Endothelial cell of umbilical vein (primary cell): Measurements from ENCODE around the gene CLEC16A. TPM values are rescaled to one million over a fixed set of nuclear protein-coding genes. Genes with fewer than 3 reads are reported as not detected.

Source experiments
- BruUV-seq: library from RNA; stranded (reverse); fragments of 400-500 nt; replicated peaks from 2 replicates; lab custom pipeline; 2021; lab: Mats Ljungman, UMichigan
- CTCF ChIA-PET: fragments of 300-600, 350-600 bp; sonication (Branson Sonifier 250); formaldehyde crosslinking; loops from one replicate; lab custom pipeline; 2021; ENCODE audit warnings: antibody characterized with exemption, inconsistent platforms; lab: Charles Lee
- POLR2A ChIA-PET: fragments of 300-600, 350-600 bp; sonication (Branson Sonifier 250); formaldehyde crosslinking; loops from one replicate; lab custom pipeline; 2021; ENCODE audit warnings: antibody characterized with exemption, inconsistent platforms; lab: Charles Lee
- DNase-seq: peaks from one replicate; pipeline ENCODE4 v3.0.0-alpha.2; 2011; ENCODE audit warnings: low read depth, low spot score
- FAIRE-seq: peaks from 2 replicates; lab custom pipeline; 2011; peaks lifted over from hg19 to GRCh38; lab: Jason Lieb, UNC
- H2AFZ ChIP-seq: 2 replicates; pipeline ENCODE4 v1.6.0; 2012; ENCODE audit warnings: low read depth, low read length, control low read depth, inconsistent platforms
- H3K27ac ChIP-seq: 2 replicates; pipeline ENCODE4 v1.5.1; 2011; ENCODE audit warnings: low read depth, mild to moderate bottlenecking, control low read depth, low read length, moderate library complexity; ENCODE audit not compliant: insufficient read depth
- H3K27me3 ChIP-seq, 2 experiments: 2 replicates each; pipeline versions ENCODE4 v1.6.0 to v1.6.1; 2011; ENCODE audit warnings: low read length in 2 of 2, mixed read lengths in 1 of 2; ENCODE audit not compliant: control insufficient read depth in 2 of 2, insufficient read depth in 2 of 2
- H3K36me3 ChIP-seq, 2 experiments: 2 replicates in 1 of 2; 3 replicates in 1 of 2; pipeline ENCODE4 v1.5.1; 2011; ENCODE audit warnings: low read length in 2 of 2, mild to moderate bottlenecking in 1 of 2, moderate library complexity in 1 of 2; ENCODE audit not compliant: control insufficient read depth in 2 of 2, insufficient read depth in 2 of 2; ENCODE audit errors: extremely low read depth in 1 of 2
- H3K4me1 ChIP-seq: 3 replicates; pipeline ENCODE4 v1.5.1; 2011; ENCODE audit warnings: mild to moderate bottlenecking, low read length; ENCODE audit not compliant: control insufficient read depth, insufficient read depth; ENCODE audit errors: extremely low read depth
- H3K4me2 ChIP-seq: 2 replicates; pipeline ENCODE4 v1.6.1; 2011; ENCODE audit warnings: low read length, control low read depth, mixed read lengths; ENCODE audit not compliant: insufficient read depth
- H3K4me3 ChIP-seq, 3 experiments: fragments of 200-600 bp in 1 of 3; sonication (generic), shearing (Covaris generic) in 1 of 3; replicated peaks in 1 of 3; 2 replicates each; pipeline ENCODE4 v1.5.1; 2011 to 2016; ENCODE audit warnings: control low read depth in 3 of 3, low read length in 3 of 3, mild to moderate bottlenecking in 2 of 3, inconsistent platforms in 1 of 3, low read depth in 1 of 3, moderate library complexity in 1 of 3; ENCODE audit not compliant: insufficient read depth in 1 of 3
- H3K79me2 ChIP-seq: 2 replicates; pipeline ENCODE4 v1.6.0; 2012; ENCODE audit warnings: low read length, inconsistent platforms; ENCODE audit not compliant: control insufficient read depth, insufficient read depth
- H3K9ac ChIP-seq: replicated peaks from 2 replicates; pipeline ENCODE3; 2011; ENCODE audit warnings: low read length, control low read depth; ENCODE audit not compliant: insufficient read depth; ENCODE audit errors: extremely low read depth
- H3K9me1 ChIP-seq: replicated peaks from 3 replicates; pipeline ENCODE4 v1.6.0; 2011; ENCODE audit warnings: mild to moderate bottlenecking, low read length; ENCODE audit not compliant: control insufficient read depth, insufficient read depth; ENCODE audit errors: extremely low read depth
- H3K9me3 ChIP-seq: replicated peaks from 2 replicates; pipeline ENCODE4 v1.5.1; 2012; ENCODE audit warnings: low read length, inconsistent platforms; ENCODE audit not compliant: control insufficient read depth, insufficient read depth
- H4K20me1 ChIP-seq: replicated peaks from 2 replicates; pipeline ENCODE3; 2011; ENCODE audit warnings: mild to moderate bottlenecking, low read length; ENCODE audit not compliant: control insufficient read depth, insufficient read depth; ENCODE audit errors: extremely low read depth
- CTCF ChIP-seq, 2 donors: IDR thresholded peaks; 1 replicate in 1 of 2; 2 replicates in 1 of 2; pipeline ENCODE4 v1.5.1; 2011; ENCODE audit warnings: low read length in 2 of 2, mild to moderate bottlenecking in 2 of 2, moderate library complexity in 2 of 2, control low read depth in 1 of 2, inconsistent platforms in 1 of 2, low read depth in 1 of 2; ENCODE audit not compliant: insufficient read depth in 1 of 2; ENCODE audit errors: extremely low read depth in 1 of 2
- EZH2 ChIP-seq: IDR thresholded peaks from 2 replicates; pipeline ENCODE4 v1.6.1; 2012; ENCODE audit warnings: borderline replicate concordance, low read depth, mild to moderate bottlenecking, moderate library complexity, low read length, inconsistent platforms; ENCODE audit not compliant: severe bottlenecking
- FOS ChIP-seq: IDR thresholded peaks from 2 replicates; pipeline ENCODE4 v1.6.1; 2011; ENCODE audit warnings: mild to moderate bottlenecking, low read length, moderate library complexity, borderline replicate concordance; ENCODE audit not compliant: insufficient read depth
- GATA2 ChIP-seq: IDR thresholded peaks from 2 replicates; pipeline ENCODE4 v1.7.0; 2011; ENCODE audit warnings: low read depth, mild to moderate bottlenecking, moderate library complexity, mixed read lengths, low read length; ENCODE audit not compliant: insufficient read length, insufficient read depth
- JUN ChIP-seq: IDR thresholded peaks from 2 replicates; pipeline ENCODE4 v1.6.1; 2011; ENCODE audit warnings: borderline replicate concordance, low read depth; ENCODE audit not compliant: insufficient read length, insufficient read depth
- MAX ChIP-seq: IDR thresholded peaks from 2 replicates; pipeline ENCODE4 v1.6.1; 2011; ENCODE audit not compliant: insufficient read depth, insufficient read length
- MYC ChIP-seq: IDR thresholded peaks from one replicate; pipeline ENCODE4 v1.6.1; 2011; ENCODE audit warnings: mild to moderate bottlenecking, low read depth, low read length
- POLR2A ChIP-seq: IDR thresholded peaks from 2 replicates; pipeline ENCODE4 v1.6.1; 2012; ENCODE audit warnings: low read depth, mild to moderate bottlenecking, control low read depth, low read length
- POLR2AphosphoS5 ChIP-seq: IDR thresholded peaks from 2 replicates; pipeline ENCODE4 v1.6.1; 2012; ENCODE audit warnings: low read depth, mild to moderate bottlenecking, control low read depth, low read length, moderate library complexity; ENCODE audit not compliant: insufficient read depth
- dilution Hi-C: fragments of 300-500 bp; cut with MboI; formaldehyde crosslinking; loops from one replicate; pipeline ENCODE4 v1.15.0; 2019; ENCODE audit warnings: low sequenced_read_pairs; ENCODE audit not compliant: extremely low pct_ligation_motif_present
- intact Hi-C: fragments of 100-400 bp; cut with micrococcal nuclease; formaldehyde crosslinking; loops from one replicate; pipeline ENCODE4 v1.10.0; 2022
- polyA plus RNA-seq, 4 experiments: library from polyadenylated mRNA; depleted of rRNA in 3 of 4; stranded (reverse) in 3 of 4; unstranded in 1 of 4; fragments of >200 nt; gene quantifications; 2 replicates each; pipeline versions ENCODE4 v1.2.1 to v1.2.3, GENCODE V29; 2011 to 2012; ENCODE audit warnings: missing spikeins in 1 of 4
- total RNA-seq: library from RNA; stranded (reverse); gene quantifications from 2 replicates; pipeline ENCODE4 v1.2.3, GENCODE V29; 2021

Gene CLEC16A
- total and polyA plus RNA-seq, 2 donors (not counting 3 experiments of a cell fraction or from before 2014, with no cell fraction given): 11.4 to 23.3 TPM

- ChIA-PET CTCF (interaction anchor here (0.6 to 3.2 kb wide), 42 partner anchors 8 to 603 kb away, joined by 3 to 61 read pairs (median 4); partner anchors contain the start of genes CIITA, CLEC16A, DEXI and EMP2), POLR2A (no interaction called here)
- H2AFZ ChIP-seq: peak overlapping the region; percentile 42
- no TSS peak for BruUV-seq
- H3K9me1 ChIP-seq: no peaks in the 10 kb centered on the region
- no peaks in the 10 kb centered on the region for H3K36me3 ChIP-seq
- no peak overlapping the region for H3K9ac ChIP-seq
- no peaks in the 10 kb centered on the region for H3K79me2 ChIP-seq
- H3K4me3 ChIP-seq: peak overlapping the region in 1 of 3 experiments; percentile 9
- H3K4me1 ChIP-seq: no peaks in the 10 kb centered on the region
- FAIRE-seq (peak; percentile 96), DNase-seq (peak; percentile 92)
- no peaks in the 10 kb centered on the region for H4K20me1 ChIP-seq
- TF ChIP-seq CTCF (IDR thresholded peaks at IDR 0.05; ENCODE audit: extremely low read depth in 1 of 2, insufficient read depth in 1 of 2, low read depth in 1 of 2, low read length in 2 of 2) (peak; percentile 95 to 98), MYC (no peak)
- no peaks in the 10 kb centered on the region for H3K9me3 ChIP-seq
- dilution Hi-C loops (no loop called here), intact Hi-C loops (loop anchor here (1.0 to 5.0 kb wide), 5 partner anchors 91 to 404 kb away; no protein-coding TSS in a partner anchor)
- H3K4me2 ChIP-seq: no peak overlapping the region
- H3K27me3 ChIP-seq: no peaks in the 10 kb centered on the region
- no peak overlapping the region for H3K27ac ChIP-seq
Observed at GRCh38 chr16:10918294-10919002, 25.9 kb upstream of the CLEC16A start.

- no peaks in the 10 kb centered on the region for H4K20me1 ChIP-seq
- POLR2A ChIA-PET: no interaction called here
Observed at GRCh38 chr16:10919003-10919351, 25.4 kb upstream of the CLEC16A start.

More at GRCh38 chr16:10919003-10919351, 25.4 kb upstream of the CLEC16A start:
- no peak overlapping the region for H3K9ac ChIP-seq
- no peak for TF ChIP-seq JUN
- no peak for TF ChIP-seq CTCF (IDR thresholded peaks at IDR 0.05; ENCODE audit: extremely low read depth in 1 of 2, insufficient read depth in 1 of 2, low read depth in 1 of 2, low read length in 2 of 2)
- no peak for TF ChIP-seq POLR2A
- no peak for TF ChIP-seq POLR2AphosphoS5
- TF ChIP-seq GATA2: no peak
- TF ChIP-seq FOS: no peak
- TF ChIP-seq EZH2: no peak
- no peak for TF ChIP-seq MAX
- no peak for TF ChIP-seq MYC
- intact Hi-C loops (loop anchor here (2.0 to 5.0 kb wide), 2 partner anchors 92 to 174 kb away; no protein-coding TSS in a partner anchor), dilution Hi-C loops (no loop called here)
- FAIRE-seq (no peak), DNase-seq (no peak)
- CTCF ChIA-PET: interaction anchor here (0.6 to 3.2 kb wide), 38 partner anchors 8 to 604 kb away, joined by 3 to 61 read pairs (median 4); partner anchors contain the start of genes CIITA, CLEC16A, DEXI and EMP2
- no peak overlapping the region for H3K27ac ChIP-seq
- no peaks in the 10 kb centered on the region for H3K4me1 ChIP-seq
- no peaks in the 10 kb centered on the region for H3K9me1 ChIP-seq
- no peaks in the 10 kb centered on the region for H3K79me2 ChIP-seq
- no peaks in the 10 kb centered on the region for H3K27me3 ChIP-seq
- H3K4me2 ChIP-seq: no peak overlapping the region
- BruUV-seq: no TSS peak
- H3K9me3 ChIP-seq: no peaks in the 10 kb centered on the region
- H3K4me3 ChIP-seq: no peak overlapping the region
- no peak overlapping the region for H2AFZ ChIP-seq
- no peaks in the 10 kb centered on the region for H3K36me3 ChIP-seq
